GM19397 (cell line): Measurements from ENCODE around the gene STX3.

Experiments
- ATAC-seq: cut with Tn5 transposase; IDR thresholded peaks from one replicate; pipeline ENCODE4 v1.9.1; 2021; ENCODE audit warnings: mild to moderate bottlenecking, moderate library complexity; ENCODE audit not compliant: unreplicated experiment

Gene STX3

DNA sequence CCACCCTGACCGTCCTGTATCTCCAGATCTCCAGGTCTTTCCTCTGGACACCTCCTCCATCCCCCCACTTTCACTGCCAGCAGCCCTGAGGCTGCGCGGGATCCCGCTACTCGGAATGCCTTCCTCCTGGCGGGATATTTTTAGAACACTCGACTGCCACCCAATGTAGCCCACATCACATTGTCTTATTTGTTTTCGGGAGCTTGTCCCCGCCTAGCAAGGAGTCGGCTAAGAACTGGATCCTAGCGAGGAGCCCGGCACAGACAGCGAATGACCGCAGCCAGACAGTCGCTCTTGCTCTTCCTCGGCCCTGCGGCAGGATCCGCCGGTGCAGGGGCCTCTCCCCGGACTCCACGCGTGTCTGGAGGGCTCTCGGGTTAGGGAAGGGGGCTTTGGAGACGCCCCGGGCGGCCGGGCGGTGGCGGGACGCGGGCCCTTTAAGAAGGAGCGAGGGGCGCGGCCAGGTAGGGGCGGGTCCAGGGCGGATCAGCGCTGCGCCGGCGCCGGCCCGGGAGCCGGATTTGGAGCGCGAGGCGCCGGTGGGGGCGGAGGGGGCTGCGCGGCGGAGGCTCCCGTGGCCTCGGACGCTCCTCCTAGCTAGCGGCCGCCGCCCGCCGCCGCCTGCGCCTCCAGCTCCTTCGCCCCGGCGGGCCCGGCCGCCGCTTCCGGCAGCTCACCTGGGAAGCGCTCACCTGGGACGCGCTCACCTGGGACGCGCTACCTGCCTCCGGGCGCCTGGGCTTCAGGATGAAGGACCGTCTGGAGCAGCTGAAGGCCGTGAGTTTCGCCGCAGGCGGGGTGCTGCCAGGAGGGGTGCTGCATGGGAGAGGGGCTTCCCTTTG is at the start of gene STX3:
TSS of gene STX3 (plus strand) at position 518 of the 842 bp plus-strand sequence. CDS start at position 748, 230 bp downstream.
- ATAC-seq: peak; percentile 76

DNA sequence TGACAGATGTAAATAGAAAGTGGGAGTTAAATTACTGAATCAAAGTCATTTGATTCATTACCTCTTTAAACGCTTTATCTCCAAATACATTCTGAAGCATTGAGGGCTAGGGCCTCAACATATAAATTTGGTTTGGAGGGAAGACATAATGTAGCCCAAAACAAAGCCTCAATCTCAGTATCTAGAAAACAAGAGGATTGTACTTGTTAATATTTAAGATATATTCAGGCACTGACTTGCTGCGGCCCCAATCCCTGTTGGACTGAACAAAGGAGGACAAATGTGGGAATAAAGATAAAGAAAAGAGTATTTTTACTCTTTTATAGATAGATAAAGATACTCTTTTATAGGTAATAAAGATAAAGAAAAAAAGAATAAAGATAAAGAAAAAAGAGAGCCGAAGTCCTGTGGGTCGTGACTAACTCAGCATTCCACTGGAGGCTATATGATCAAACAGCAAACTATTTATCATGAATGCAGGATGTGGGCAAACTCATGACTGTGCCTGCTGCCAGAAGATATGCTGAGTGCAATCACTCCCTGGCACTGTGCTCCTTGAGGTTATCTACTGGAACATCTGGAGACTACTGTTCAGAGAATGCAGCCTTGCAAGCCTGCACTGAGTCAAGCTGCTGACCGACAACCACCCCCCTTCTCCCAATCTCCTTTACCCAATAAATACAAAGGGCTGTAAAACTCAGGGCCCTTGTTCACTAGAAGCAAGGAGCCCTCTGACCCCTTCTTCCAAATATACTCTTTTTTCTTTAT is 48.5 kb upstream of the STX3 start:
- no peak for ATAC-seq

- no peak for ATAC-seq
Measured at GRCh38 chr11:59707371-59707770, 47.8 kb upstream of the STX3 start.

GRCh38 chr11:59708537-59708936 is 46.6 kb upstream of the STX3 start:
- ATAC-seq: no peak

- no peak for ATAC-seq
Measured at GRCh38 chr11:59710136-59710847, 44.9 kb upstream of the STX3 start.

- no peak for ATAC-seq
Measured at GRCh38 chr11:59713745-59714144, 41.4 kb upstream of the STX3 start, which contains the start of gene OR10V1. OR10V1 (minus strand) TSS chr11:59713845; CDS start chr11:59713845, 0 bp downstream.

GRCh38 chr11:59716051-59716450 is 39.1 kb upstream of the STX3 start:
- no peak for ATAC-seq

DNA sequence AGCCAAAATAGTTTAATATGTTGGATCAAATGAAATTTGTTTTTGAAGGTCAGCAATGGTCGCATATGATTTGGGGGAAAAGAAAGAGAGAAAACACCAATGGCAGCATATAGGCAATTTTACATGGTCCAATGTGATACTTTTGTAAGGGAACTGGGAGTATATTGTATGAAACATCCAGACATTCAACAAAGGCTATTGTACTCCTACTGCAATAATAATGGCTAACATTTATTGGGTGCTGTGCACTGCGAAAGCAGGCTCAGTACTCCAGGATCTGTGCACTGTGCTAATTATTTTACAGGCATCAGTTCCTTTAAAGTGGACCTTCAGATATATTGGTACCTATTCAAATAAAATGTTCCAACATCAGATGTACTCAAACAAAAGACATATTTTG is 35.6 kb upstream of the STX3 start:
- ATAC-seq: no peak

- no peak for ATAC-seq
Measured at GRCh38 chr11:59724066-59724465, 31.1 kb upstream of the STX3 start.

GRCh38 chr11:59727426-59727825 is 27.8 kb upstream of the STX3 start:
- no peak for ATAC-seq

- ATAC-seq: no peak
Measured at GRCh38 chr11:59728154-59728553, 27.0 kb upstream of the STX3 start.

- no peak for ATAC-seq
Measured at GRCh38 chr11:59728913-59729312, 26.3 kb upstream of the STX3 start.

DNA sequence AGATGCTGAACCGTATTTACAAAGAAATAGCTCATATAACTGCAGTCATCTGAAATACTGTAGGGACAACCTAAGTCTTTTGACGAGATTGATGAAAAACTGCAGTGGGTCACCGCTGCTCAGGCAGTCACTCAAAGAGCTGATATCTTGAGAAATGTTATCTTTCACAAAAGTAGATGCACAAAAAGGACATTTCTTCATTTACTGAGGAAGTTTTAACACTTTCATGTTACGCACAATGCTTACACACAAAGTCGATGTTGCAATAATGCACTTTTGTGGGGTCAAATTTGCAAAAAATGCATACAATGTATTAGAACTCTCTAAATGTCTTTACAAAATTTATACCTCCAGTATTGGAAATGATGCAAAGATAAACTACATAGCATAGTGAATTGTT is 25.3 kb upstream of the STX3 start:
- ATAC-seq: no peak

DNA sequence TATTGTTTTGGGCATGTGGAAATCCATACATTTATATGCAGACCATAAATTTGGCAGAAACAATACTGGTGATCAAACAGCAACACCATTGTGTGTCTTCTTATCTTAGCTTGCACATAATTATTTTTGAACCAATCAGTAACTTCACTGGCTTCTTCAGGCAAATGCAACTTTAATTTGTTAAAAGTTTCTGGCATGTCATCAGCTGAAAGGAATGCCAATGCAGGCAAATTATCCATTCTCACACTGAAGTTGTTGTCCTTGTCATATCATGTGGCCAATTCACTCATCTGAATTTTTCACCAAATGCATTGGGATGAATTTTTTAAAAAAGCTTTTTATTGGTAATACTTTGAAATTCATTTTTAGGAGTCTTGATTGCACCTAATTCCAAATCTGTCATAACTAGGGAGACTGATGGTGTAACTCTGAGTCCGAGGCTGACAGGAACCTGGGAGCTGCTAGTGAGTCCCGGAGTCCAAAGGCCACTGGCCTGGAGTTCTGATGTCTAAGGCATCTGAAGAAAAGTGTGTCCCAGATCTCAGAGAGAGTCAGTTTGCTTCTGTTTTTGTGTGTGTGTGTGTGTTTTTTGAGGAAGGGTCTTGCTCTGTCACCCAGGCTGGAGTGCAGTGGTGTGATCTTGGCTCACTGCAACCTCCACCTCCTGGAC is 24.1 kb upstream of the STX3 start:
- ATAC-seq: no peak

GRCh38 chr11:59746111-59746510 is 9.1 kb upstream of the STX3 start:
- no peak for ATAC-seq

GRCh38 chr11:59753650-59754493 is 1.3 kb upstream of the STX3 start:
- peak; percentile 75 for ATAC-seq

DNA sequence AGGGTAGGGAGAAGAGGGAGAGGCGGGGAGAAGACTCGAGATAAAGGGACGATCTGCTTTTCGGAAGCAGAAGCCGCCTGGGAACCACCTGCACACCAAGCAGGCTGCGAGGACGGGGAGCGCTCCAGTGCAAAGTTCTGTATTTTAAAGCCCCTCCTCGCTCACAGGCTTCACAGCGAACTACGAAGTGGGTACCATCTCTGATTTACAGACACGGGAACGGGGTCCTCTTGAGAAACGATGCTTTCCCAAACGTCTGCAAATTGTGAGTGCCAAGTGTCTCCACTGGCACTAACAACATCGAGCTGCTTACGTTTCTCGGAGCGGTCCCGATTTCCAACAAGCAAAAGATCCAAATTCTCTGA is 700 bp upstream of the STX3 start:
- no peak for ATAC-seq

DNA sequence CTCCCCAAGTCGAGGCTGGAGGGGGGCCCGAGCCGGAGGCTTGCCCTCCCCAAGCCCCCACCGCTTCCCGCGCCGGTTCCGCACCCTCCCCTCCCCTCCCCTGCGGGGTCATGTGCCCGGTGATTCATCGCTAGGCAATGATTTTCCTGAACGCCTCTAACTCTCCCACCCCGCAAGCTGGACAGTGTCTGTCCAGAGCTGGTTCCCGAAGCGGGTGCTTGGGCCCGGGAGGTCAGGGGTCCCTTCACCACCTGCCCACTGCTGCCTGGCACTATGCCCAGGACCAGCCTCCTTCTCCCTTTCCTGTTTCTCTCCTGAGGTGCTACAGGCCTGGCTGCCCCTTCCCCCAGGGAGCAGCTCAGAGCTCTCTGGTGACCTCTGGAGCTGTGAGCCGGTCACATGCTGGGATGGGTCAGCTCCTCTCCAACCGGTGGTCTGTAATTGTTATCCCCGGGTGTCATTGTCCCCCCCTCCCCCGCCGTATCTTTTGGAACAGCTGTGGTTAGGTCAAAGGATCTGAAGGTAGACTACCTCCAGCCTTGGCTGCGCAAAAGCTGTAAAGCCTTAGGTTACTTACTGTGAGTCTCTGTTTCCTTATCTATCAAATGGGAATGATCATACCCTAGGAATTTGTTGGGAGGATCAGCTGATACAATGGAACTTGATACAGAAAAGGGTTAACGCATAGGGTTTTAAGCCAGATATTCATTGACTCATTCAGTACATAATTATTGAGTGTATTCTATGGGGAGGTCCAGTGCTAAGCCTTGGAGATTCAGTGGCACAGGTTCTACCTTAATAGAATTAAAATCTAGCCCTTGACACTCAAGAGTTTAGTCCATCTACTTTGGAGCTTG is 753 bp downstream of the STX3 start:
- no peak for ATAC-seq

- ATAC-seq: no peak
Measured at GRCh38 chr11:59756558-59756840, 1.3 kb downstream of the STX3 start.
